K562 (cell line): ENCODE measurements around the gene FOXE1. TPM values are rescaled to one million over a fixed set of nuclear protein-coding genes. Genes with fewer than 3 reads are reported as not detected.

ENCODE experiments used
- ATAC-seq: fragments of 200-7000 bp; cut with Tn5 transposase; 3 replicates; pipeline ENCODE4 v1.9.1; 2020; ENCODE audit warnings: moderate library complexity
- BruUV-seq: library from RNA; stranded (reverse); fragments of 400-500 nt; replicated peaks from 2 replicates; lab custom pipeline; 2021; lab: Mats Ljungman, UMichigan
- CTCF ChIA-PET: fragments of 300-600 bp; formaldehyde crosslinking; extraction: SDS; loops from one replicate; lab custom pipeline; 2021; ENCODE audit warnings: low intra/inter-chr PET ratio; lab: Yijun Ruan, JAX
- POLR2A ChIA-PET: fragments of 300-600, 350-650 bp; sonication (Branson Sonifier 250); formaldehyde crosslinking; extraction: SDS; loops from one replicate; lab custom pipeline; 2021; ENCODE audit warnings: antibody characterized with exemption, inconsistent platforms; lab: Yijun Ruan, JAX
- DNase-seq, 4 experiments: peaks; one replicate each; pipeline versions ENCODE4 v3.0.0 to v3.0.0-alpha.2; 2011 to 2018; ENCODE audit warnings: low spot score in 3 of 4, mixed read lengths in 3 of 4; ENCODE audit errors: extremely low read depth in 1 of 4
- FAIRE-seq: peaks from 2 replicates; lab custom pipeline; 2011; peaks lifted over from hg19 to GRCh38; lab: Jason Lieb, UNC
- H2AFZ ChIP-seq: 2 replicates; pipeline ENCODE4 v1.6.0; 2011; ENCODE audit warnings: low read depth, low read length, control low read depth, inconsistent platforms
- H3K27ac ChIP-seq: fragments of 200-600 bp; 3 replicates; pipeline ENCODE4 v1.8.0; 2011; ENCODE audit warnings: low read depth, mild to moderate bottlenecking, control low read depth, inconsistent platforms, low read length, moderate library complexity, mixed read lengths; ENCODE audit errors: extremely low read depth
- H3K27me3 ChIP-seq, 2 experiments: fragments of 300-600 bp in 1 of 2; 2 replicates in 1 of 2; 3 replicates in 1 of 2; pipeline versions ENCODE4 v1.6.0 to v1.8.0; 2011; ENCODE audit warnings: inconsistent platforms in 2 of 2, low read length in 2 of 2, mild to moderate bottlenecking in 1 of 2, mixed read lengths in 1 of 2, moderate library complexity in 1 of 2; ENCODE audit not compliant: control insufficient read depth in 2 of 2, insufficient read depth in 2 of 2
- H3K36me3 ChIP-seq: fragments of 300-600 bp; 3 replicates; pipeline ENCODE4 v1.8.0; 2011; ENCODE audit warnings: mild to moderate bottlenecking, low read length, inconsistent platforms; ENCODE audit not compliant: control insufficient read depth, insufficient read depth
- H3K4me1 ChIP-seq, 2 experiments: fragments of 200-600 bp in 1 of 2; replicated peaks in 1 of 2; 2 replicates in 1 of 2; 3 replicates in 1 of 2; pipeline versions ENCODE4 v1.5.1 to v1.8.0; 2011; ENCODE audit warnings: inconsistent platforms in 2 of 2, low read length in 2 of 2, mild to moderate bottlenecking in 1 of 2, mixed read lengths in 1 of 2, moderate library complexity in 1 of 2; ENCODE audit not compliant: control insufficient read depth in 2 of 2, insufficient read depth in 2 of 2
- H3K4me2 ChIP-seq: 2 replicates; pipeline ENCODE4 v1.6.1; 2011; ENCODE audit warnings: low read length, control low read depth, inconsistent platforms, mixed read lengths; ENCODE audit not compliant: insufficient read depth
- H3K4me3 ChIP-seq: fragments of 200-600 bp; sonication (generic), shearing (Covaris generic); 2 replicates; pipeline ENCODE4 v1.5.1; 2016; ENCODE audit warnings: control low read depth, inconsistent platforms
- H3K79me2 ChIP-seq: fragments of 200-600 bp; 3 replicates; pipeline ENCODE4 v1.8.0; 2011; ENCODE audit warnings: low read length, inconsistent platforms; ENCODE audit not compliant: control insufficient read depth, insufficient read depth
- H3K9ac ChIP-seq, 2 experiments: 2 replicates each; pipeline versions ENCODE4 v1.6.0 to v1.6.1; 2011; ENCODE audit warnings: low read depth in 2 of 2, low read length in 2 of 2, control low read depth in 1 of 2, inconsistent platforms in 1 of 2, mild to moderate bottlenecking in 1 of 2, mixed read lengths in 1 of 2; ENCODE audit not compliant: insufficient read depth in 1 of 2
- H3K9me1 ChIP-seq: one replicate; pipeline ENCODE4 v1.6.0; 2011; ENCODE audit warnings: inconsistent platforms, mild to moderate bottlenecking, low read length, moderate library complexity; ENCODE audit not compliant: control insufficient read depth, insufficient read depth
- H3K9me3 ChIP-seq: replicated peaks from 2 replicates; pipeline ENCODE4 v1.5.1; 2011; ENCODE audit warnings: low read depth, low read length, inconsistent platforms; ENCODE audit not compliant: control insufficient read depth, insufficient read depth
- H4K20me1 ChIP-seq: replicated peaks from 2 replicates; pipeline ENCODE4 v1.6.1; 2011; ENCODE audit warnings: low read length, inconsistent platforms, mixed read lengths; ENCODE audit not compliant: control insufficient read depth, insufficient read depth
- FOXK2 ChIP-seq, 2 experiments: fragments of 450-650 bp; IDR thresholded peaks in 1 of 2; conservative IDR thresholded peaks in 1 of 2; 2 replicates each; pipeline ENCODE4 v1.6.1; 2016; ENCODE audit warnings: low read depth in 2 of 2, mild to moderate bottlenecking in 1 of 2
- MYBL2 ChIP-seq, 2 experiments: fragments of 450-650 bp in 1 of 2; sonication (generic) in 1 of 2; formaldehyde crosslinking in 1 of 2; IDR thresholded peaks; 2 replicates each; pipeline versions ENCODE4 v1.6.1 to v1.8.1; 2017 to 2022; ENCODE audit warnings: borderline replicate concordance in 1 of 2, inconsistent platforms in 1 of 2, low read depth in 1 of 2, mild to moderate bottlenecking in 1 of 2, missing genetic modification reagents in 1 of 2, moderate library complexity in 1 of 2
- NR2C1 ChIP-seq, 2 experiments: fragments of 450-650 bp; IDR thresholded peaks; 2 replicates each; pipeline ENCODE4 v1.6.1; 2017; ENCODE audit warnings: mild to moderate bottlenecking in 2 of 2, antibody characterized with exemption in 1 of 2, inconsistent platforms in 1 of 2, missing compliant biosample characterization in 1 of 2, missing genetic modification characterization in 1 of 2
- SRSF1 ChIP-seq: fragments of 200-400 bp; formaldehyde crosslinking; IDR thresholded peaks from 2 replicates; pipeline ENCODE4 v1.6.1; 2017; ENCODE audit warnings: mild to moderate bottlenecking, low read depth, low read length, moderate library complexity
- TCFL5 ChIP-seq: fragments of 250-450 bp; sonication (Bioruptor Pico); conservative IDR thresholded peaks from 2 replicates; pipeline ENCODE4 v1.6.1; 2021; ENCODE audit warnings: mild to moderate bottlenecking, moderate library complexity, matching md5 sums
- TOE1 ChIP-seq, 2 experiments: fragments of 450-650 bp in 1 of 2; sonication (generic) in 1 of 2; formaldehyde crosslinking in 1 of 2; IDR thresholded peaks; 2 replicates each; pipeline versions ENCODE4 v1.7.1 to v1.8.0; 2016 to 2022; ENCODE audit warnings: borderline replicate concordance in 2 of 2, mild to moderate bottlenecking in 2 of 2, antibody characterized with exemption in 1 of 2, inconsistent platforms in 1 of 2, low read depth in 1 of 2, missing genetic modification reagents in 1 of 2, moderate library complexity in 1 of 2
- ZNF140 ChIP-seq: fragments of 250-450 bp; sonication (Bioruptor Pico); IDR thresholded peaks from 2 replicates; pipeline ENCODE4 v1.8.0; 2021; ENCODE audit warnings: moderate library complexity, mild to moderate bottlenecking, inconsistent platforms
- WGBS: fragments of 100-300 bp; shearing (Covaris generic); methylation state at CpG from one replicate; pipeline ENCODE4 v1.1.6; 2016; ENCODE audit warnings: low coverage, mixed read lengths; ENCODE audit not compliant: insufficient coverage; ENCODE audit errors: missing lambda C conversion rate; 5-methylcytosine and 5-hydroxymethylcytosine counted together
- in situ Hi-C: fragments of 300-500 bp; cut with MboI; formaldehyde crosslinking; loops from 4 replicates; pipeline ENCODE4 v1.15.0; 2018; ENCODE audit warnings: inconsistent platforms, mixed read lengths
- intact Hi-C: fragments of 100-400 bp; cut with micrococcal nuclease; formaldehyde crosslinking; loops from 2 replicates; pipeline ENCODE4 v1.14.2; 2022
- polyA plus RNA-seq, 8 experiments: library from polyadenylated mRNA; depleted of rRNA in 4 of 8; stranded (reverse) in 5 of 8; unstranded in 3 of 8; fragments of >200 nt; fragmentation: Nextera tagmentation in 2 of 8; fragmentation: Illumina TruSeq in 1 of 8; extraction: Ambion mirVana in 2 of 8; extraction: Trizol in 1 of 8; gene quantifications; 2 replicates each; pipeline versions ENCODE4 v1.2.1 to v1.2.3, GENCODE V29; 2011 to 2014; ENCODE audit warnings: inconsistent platforms in 1 of 8, missing spikeins in 1 of 8
- total RNA-seq, 7 experiments: library from RNA; depleted of rRNA in 6 of 7; stranded (reverse); fragments of >200 nt in 6 of 7; fragmentation: Illumina TruSeq in 2 of 7; extraction: Trizol in 2 of 7; gene quantifications; 2 replicates each; pipeline versions ENCODE4 v1.2.1 to v1.2.3, GENCODE V29; 2011 to 2021; ENCODE audit warnings: low replicate concordance in 1 of 7
- TF ChIP-seq, protein P1 (sequence below), 2 experiments: fragments of 450-650 bp; IDR thresholded peaks; 2 replicates each; pipeline ENCODE4 v1.6.1; 2016; ENCODE audit warnings: mild to moderate bottlenecking in 2 of 2, borderline replicate concordance in 1 of 2, low read depth in 1 of 2, moderate library complexity in 1 of 2

The FOXE1 gene
- total and polyA plus RNA-seq, 9 of the 15 experiments (the other 6 are each of a cell fraction or from before 2014, with no cell fraction given): not detected

DNA sequence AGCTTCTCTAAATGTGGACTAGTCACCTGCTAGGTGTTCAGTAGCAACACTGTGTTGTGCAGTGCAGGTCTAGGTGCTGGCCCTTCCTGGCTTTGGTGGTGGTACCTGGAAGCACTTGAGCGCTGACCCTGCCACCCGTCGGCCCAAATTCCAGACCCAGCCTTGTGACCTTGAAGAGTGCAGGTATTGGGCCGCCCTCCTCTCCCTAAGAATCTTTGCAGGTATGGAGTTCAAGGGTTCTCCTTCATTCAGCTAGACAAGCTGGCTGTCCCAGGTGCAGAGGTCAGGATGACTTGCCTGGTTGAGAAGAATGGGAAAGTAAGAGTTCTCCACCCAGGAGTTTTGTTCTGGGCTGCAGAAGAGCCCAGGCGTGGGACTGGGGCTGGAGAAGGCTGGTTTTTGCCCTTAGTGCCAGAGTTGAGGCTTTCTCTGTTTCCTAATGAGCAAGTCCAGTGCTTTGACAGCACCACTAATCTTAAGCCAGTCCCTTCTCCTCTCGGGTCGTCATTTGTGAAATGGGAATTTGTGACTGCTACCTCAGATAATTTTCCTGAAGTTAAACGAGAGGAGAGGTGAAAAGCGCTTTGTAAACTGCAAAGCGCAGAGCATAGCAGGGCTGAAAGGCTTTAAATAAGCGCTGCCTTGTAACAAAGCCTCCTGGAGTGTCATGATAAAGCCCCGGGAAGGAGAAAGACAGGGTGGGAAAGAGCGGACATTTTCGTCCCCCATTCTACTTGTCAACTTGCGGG is 4.0 kb downstream of the FOXE1 start:
- H3K9me1 ChIP-seq: no peaks in the 10 kb centered on the region
- H4K20me1 ChIP-seq: no peaks in the 10 kb centered on the region
- FAIRE-seq (no peak), ATAC-seq (no peak), DNase-seq (no peak)
- intact Hi-C loops: no loop called here
- peaks cover 40 to 64% of the 10 kb centered on the region in 2 experiments for H3K27me3 ChIP-seq
- no peak overlapping the region for H3K27ac ChIP-seq
- H3K4me2 ChIP-seq: no peak overlapping the region
- no peaks in the 10 kb centered on the region for H3K79me2 ChIP-seq
- no peaks in the 10 kb centered on the region for H3K9me3 ChIP-seq
- CTCF ChIA-PET: no interaction called here
- no TSS peak for BruUV-seq
- H2AFZ ChIP-seq: no peak overlapping the region
- no peak overlapping the region; a peak in 1 of 4 replicates for H3K9ac ChIP-seq
- in situ Hi-C loops: no loop called here
- POLR2A ChIA-PET: no interaction called here
- no peak overlapping the region for H3K4me3 ChIP-seq
- H3K4me1 ChIP-seq: peaks cover 0 to 10% of the 10 kb centered on the region in 2 experiments; a peak in 1 of 5 replicates
- under 1% methylated on average over 15 of the region's 15 CpGs for WGBS
- no peaks in the 10 kb centered on the region for H3K36me3 ChIP-seq
- no peak for TF ChIP-seq SRSF1
- TF ChIP-seq MYBL2 (IDR thresholded peaks at IDR 0.05; ENCODE audit: low read depth): no peak
- TF ChIP-seq MYBL2 (CRISPR knock-in tag; IDR thresholded peaks at IDR 0.05; ENCODE audit: borderline replicate concordance): no peak
- TF ChIP-seq TCFL5 (CRISPR knock-in tag): no peak
- TF ChIP-seq NR2C1 (IDR thresholded peaks at IDR 0.05): no peak
- no peak for TF ChIP-seq NR2C1 (tag; IDR thresholded peaks at IDR 0.05)
- TF ChIP-seq FOXK2 (conservative IDR thresholded peaks at IDR 0.05 in 1 of 2, IDR thresholded peaks at IDR 0.05 in 1 of 2; ENCODE audit: low read depth in 2 of 2): no peak
- TF ChIP-seq ZNF140 (CRISPR knock-in tag): no peak
- TF ChIP-seq, protein P1, sequence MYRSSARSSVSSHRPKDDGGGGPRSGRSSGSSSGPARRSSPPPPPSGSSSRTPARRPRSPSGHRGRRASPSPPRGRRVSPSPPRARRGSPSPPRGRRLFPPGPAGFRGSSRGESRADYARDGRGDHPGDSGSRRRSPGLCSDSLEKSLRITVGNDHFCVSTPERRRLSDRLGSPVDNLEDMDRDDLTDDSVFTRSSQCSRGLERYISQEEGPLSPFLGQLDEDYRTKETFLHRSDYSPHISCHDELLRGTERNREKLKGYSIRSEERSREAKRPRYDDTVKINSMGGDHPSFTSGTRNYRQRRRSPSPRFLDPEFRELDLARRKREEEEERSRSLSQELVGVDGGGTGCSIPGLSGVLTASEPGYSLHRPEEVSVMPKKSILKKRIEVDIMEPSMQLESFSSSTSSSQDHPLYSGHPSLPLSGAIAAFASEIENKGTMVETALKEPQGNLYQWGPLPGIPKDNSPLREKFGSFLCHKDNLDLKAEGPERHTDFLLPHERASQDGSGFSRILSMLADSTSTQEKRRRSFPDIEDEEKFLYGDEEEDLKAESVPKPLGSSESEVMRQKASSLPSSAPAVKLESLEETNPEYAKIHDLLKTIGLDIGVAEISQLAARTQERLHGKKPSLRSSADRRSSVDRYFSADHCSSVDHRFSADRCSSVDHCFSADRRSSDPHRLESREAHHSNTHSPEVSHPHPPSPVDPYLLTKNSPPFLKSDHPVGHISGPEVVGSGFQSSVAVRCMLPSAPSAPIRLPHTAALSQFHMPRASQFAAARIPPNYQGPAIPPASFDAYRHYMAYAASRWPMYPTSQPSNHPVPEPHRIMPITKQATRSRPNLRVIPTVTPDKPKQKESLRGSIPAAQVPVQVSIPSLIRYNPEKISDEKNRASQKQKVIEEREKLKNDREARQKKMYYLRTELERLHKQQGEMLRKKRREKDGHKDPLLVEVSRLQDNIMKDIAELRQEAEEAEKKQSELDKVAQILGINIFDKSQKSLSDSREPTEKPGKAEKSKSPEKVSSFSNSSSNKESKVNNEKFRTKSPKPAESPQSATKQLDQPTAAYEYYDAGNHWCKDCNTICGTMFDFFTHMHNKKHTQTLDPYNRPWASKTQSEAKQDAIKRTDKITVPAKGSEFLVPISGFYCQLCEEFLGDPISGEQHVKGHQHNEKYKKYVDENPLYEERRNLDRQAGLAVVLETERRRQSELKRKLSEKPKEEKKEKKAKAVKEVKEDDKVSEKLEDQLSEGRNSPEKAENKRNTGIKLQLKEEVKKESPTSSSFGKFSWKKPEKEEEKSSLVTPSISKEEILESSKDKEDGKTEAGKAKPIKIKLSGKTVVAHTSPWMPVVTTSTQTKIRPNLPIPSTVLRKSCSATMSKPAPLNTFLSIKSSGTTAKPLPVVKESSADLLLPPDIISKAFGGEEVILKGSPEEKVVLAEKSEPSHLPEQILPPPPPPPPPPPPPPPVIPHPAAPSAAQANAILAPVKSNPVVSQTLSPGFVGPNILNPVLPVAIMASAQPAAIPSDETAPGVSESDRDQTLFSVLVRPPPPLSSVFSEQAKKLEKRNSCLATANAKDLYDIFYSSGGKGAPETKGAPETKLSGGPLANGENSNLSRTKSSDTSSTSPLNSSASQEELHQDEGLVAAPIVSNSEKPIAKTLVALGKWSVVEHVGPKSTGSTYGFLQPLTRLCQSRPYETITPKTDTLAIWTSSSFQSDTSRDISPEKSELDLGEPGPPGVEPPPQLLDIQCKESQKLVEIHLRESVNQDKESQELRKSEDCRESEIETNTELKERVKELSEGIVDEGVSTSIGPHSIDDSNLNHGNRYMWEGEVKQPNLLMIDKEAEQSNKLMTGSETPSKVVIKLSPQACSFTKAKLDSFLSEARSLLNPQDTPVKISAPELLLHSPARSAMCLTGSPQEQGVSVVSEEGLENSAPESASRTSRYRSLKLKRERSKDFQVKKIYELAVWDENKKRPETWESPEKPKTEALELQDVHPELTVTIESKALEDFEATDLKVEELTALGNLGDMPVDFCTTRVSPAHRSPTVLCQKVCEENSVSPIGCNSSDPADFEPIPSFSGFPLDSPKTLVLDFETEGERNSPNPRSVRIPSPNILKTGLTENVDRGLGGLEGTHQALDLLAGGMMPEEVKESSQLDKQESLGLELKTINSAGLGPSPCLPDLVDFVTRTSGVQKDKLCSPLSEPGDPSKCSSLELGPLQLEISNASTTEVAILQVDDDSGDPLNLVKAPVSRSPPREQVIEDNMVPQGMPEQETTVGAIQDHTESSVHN (IDR thresholded peaks at IDR 0.05; ENCODE audit: borderline replicate concordance in 1 of 2, low read depth in 1 of 2): no peak
- TF ChIP-seq TOE1 (IDR thresholded peaks at IDR 0.05; ENCODE audit: borderline replicate concordance): no peak
- TF ChIP-seq TOE1 (CRISPR knock-in tag; IDR thresholded peaks at IDR 0.05; ENCODE audit: borderline replicate concordance, low read depth): no peak
